BE2C (cell line): ENCODE measurements around the gene AGK.
"Not testable (repeated sequence)": the region's sequence is repeated elsewhere in the genome, so short reads cannot be mapped to it uniquely, and the experiment has no call there.

Source experiments
- DNase-seq: peaks from one replicate; pipeline ENCODE4 v3.0.0-alpha.2; 2020
- H3K27me3 ChIP-seq: fragments of 250-450 bp; sonication (Bioruptor Pico); 2 replicates; pipeline ENCODE4 v1.5.1; 2020; ENCODE audit warnings: mild to moderate bottlenecking
- H3K36me3 ChIP-seq: fragments of 250-450 bp; sonication (Bioruptor Pico); 2 replicates; pipeline ENCODE4 v1.5.1; 2020; ENCODE audit warnings: mild to moderate bottlenecking
- H3K4me1 ChIP-seq: fragments of 250-450 bp; sonication (Bioruptor Pico); 2 replicates; pipeline ENCODE4 v1.5.1; 2020
- H3K4me3 ChIP-seq: 2 replicates; pipeline ENCODE4 v1.5.1; 2011; ENCODE audit warnings: low read depth, low read length
- H3K9me3 ChIP-seq: fragments of 250-450 bp; sonication (Bioruptor Pico); 2 replicates; pipeline ENCODE4 v1.5.1; 2020
- CTCF ChIP-seq: IDR thresholded peaks from 2 replicates; pipeline ENCODE4 v1.5.1; 2012; ENCODE audit warnings: mild to moderate bottlenecking, low read depth, low read length

Gene AGK

GRCh38 chr7:141577043-141577839 lies 26.0 kb downstream of the AGK start:
- DNase-seq, result no peak
- no peaks in the 10 kb centered on the region for H3K4me1 ChIP-seq
- no peak for TF ChIP-seq CTCF
- H3K36me3 ChIP-seq, result 0 out of 2 replicates have a peak, but pooled peaks cover 2% of the 10 kb centered on the region
- H3K9me3 ChIP-seq, result no peaks in the 10 kb centered on the region
- no peak overlapping the region for H3K4me3 ChIP-seq
- H3K27me3 ChIP-seq, result no peaks in the 10 kb centered on the region

GRCh38 chr7:141579953-141580352 lies 28.7 kb downstream of the AGK start:
- not testable (repeated sequence) for H3K4me1 ChIP-seq, DNase-seq, H3K27me3 ChIP-seq, H3K4me3 ChIP-seq, H3K9me3 ChIP-seq, H3K36me3 ChIP-seq

- H3K4me1 ChIP-seq, H3K4me3 ChIP-seq, H3K9me3 ChIP-seq, H3K36me3 ChIP-seq, DNase-seq, H3K27me3 ChIP-seq: not testable (repeated sequence)
These were observed 30.9 kb downstream of the AGK start for GRCh38 chr7:141582063-141582462.

GRCh38 chr7:141584935-141585334 lies 33.7 kb downstream of the AGK start:
- H3K36me3 ChIP-seq, result no peaks in the 10 kb centered on the region
- no peak for DNase-seq
- H3K9me3 ChIP-seq, result no peaks in the 10 kb centered on the region
- no peaks in the 10 kb centered on the region for H3K4me1 ChIP-seq
- no peak for TF ChIP-seq CTCF
- H3K4me3 ChIP-seq, result no peak overlapping the region
- no peaks in the 10 kb centered on the region for H3K27me3 ChIP-seq

- Histone ChIP-seq H3K4me1 (no peaks in the 10 kb centered on the region), H3K4me3 (no peak overlapping the region), H3K9me3 (no peaks in the 10 kb centered on the region), H3K36me3 (no peaks in the 10 kb centered on the region), H3K27me3 (no peaks in the 10 kb centered on the region)
- DNase-seq, result no peak
- no peak for TF ChIP-seq CTCF
These were observed 34.6 kb downstream of the AGK start for GRCh38 chr7:141585592-141586510.

- Histone ChIP-seq H3K4me1 (no peaks in the 10 kb centered on the region), H3K36me3 (no peaks in the 10 kb centered on the region), H3K27me3 (no peaks in the 10 kb centered on the region), H3K9me3 (no peaks in the 10 kb centered on the region), H3K4me3 (no peak overlapping the region)
- TF ChIP-seq CTCF, result no peak
- no peak for DNase-seq
These were observed 35.7 kb downstream of the AGK start for GRCh38 chr7:141586878-141587277.

GRCh38 chr7:141587304-141587703 lies 36.1 kb downstream of the AGK start:
- DNase-seq, result no peak
- H3K27me3 ChIP-seq, result no peaks in the 10 kb centered on the region
- TF ChIP-seq CTCF, result no peak

More at GRCh38 chr7:141587304-141587703, 36.1 kb downstream of the AGK start:
- no peaks in the 10 kb centered on the region for H3K4me1 ChIP-seq
- H3K9me3 ChIP-seq, result no peaks in the 10 kb centered on the region
- H3K36me3 ChIP-seq, result no peaks in the 10 kb centered on the region
- no peak overlapping the region for H3K4me3 ChIP-seq
